SK-N-DZ (cell line): Measurements from ENCODE around the gene CHST15.

Source experiments
- DNase-seq: peaks from one replicate; pipeline ENCODE4 v3.0.0-alpha.2; 2015; ENCODE audit warnings: low spot score

CHST15 gene

GRCh38 chr10:124030061-124030460 lies 63.3 kb downstream of the CHST15 start:
- DNase-seq = no peak

GRCh38 chr10:124029559-124029958 lies 63.8 kb downstream of the CHST15 start:
- DNase-seq = no peak

- DNase-seq = no peak
Observed at GRCh38 chr10:124028700-124029480, 64.5 kb downstream of the CHST15 start.

GRCh38 chr10:124027651-124028050 lies 65.7 kb downstream of the CHST15 start:
- DNase-seq = no peak

- no peak for DNase-seq
Observed at GRCh38 chr10:124027031-124027611, 66.3 kb downstream of the CHST15 start.

- no peak for DNase-seq
Observed at GRCh38 chr10:124026589-124026939, 66.8 kb downstream of the CHST15 start.

- peak; percentile 35 for DNase-seq
Observed at GRCh38 chr10:124025660-124026588, 67.5 kb downstream of the CHST15 start.

- DNase-seq = no peak
Observed at GRCh38 chr10:124025152-124025551, 68.2 kb downstream of the CHST15 start.

GRCh38 chr10:124022066-124022465 lies 71.3 kb downstream of the CHST15 start:
- DNase-seq = no peak

- DNase-seq = no peak
Observed at GRCh38 chr10:124020981-124021815, 72.2 kb downstream of the CHST15 start.

GRCh38 chr10:124019886-124020797 lies 73.3 kb downstream of the CHST15 start:
- no peak for DNase-seq

GRCh38 chr10:124018886-124019525 lies 74.4 kb downstream of the CHST15 start:
- DNase-seq = no peak

- DNase-seq = no peak
Observed at GRCh38 chr10:124017729-124018128, 75.7 kb downstream of the CHST15 start.

- DNase-seq = no peak
Observed at GRCh38 chr10:124016804-124017375, 76.5 kb downstream of the CHST15 start.

GRCh38 chr10:124015991-124016390 lies 77.4 kb downstream of the CHST15 start:
- no peak for DNase-seq

- DNase-seq = no peak
Observed at GRCh38 chr10:124014416-124015154, 78.8 kb downstream of the CHST15 start.

GRCh38 chr10:124013916-124014315 lies 79.5 kb downstream of the CHST15 start:
- no peak for DNase-seq

GRCh38 chr10:124012991-124013390 lies 80.4 kb downstream of the CHST15 start:
- DNase-seq = no peak

GRCh38 chr10:124012583-124012982 lies 80.8 kb downstream of the CHST15 start:
- DNase-seq = no peak
